ENCODE measurements around the gene EPHA1. TPM values are rescaled to one million over a fixed set of nuclear protein-coding genes. Genes with fewer than 3 reads are reported as not detected.

The EPHA1 gene
- total RNA-seq, 1 donor from 2014 or later: 4.7 TPM

DNA sequence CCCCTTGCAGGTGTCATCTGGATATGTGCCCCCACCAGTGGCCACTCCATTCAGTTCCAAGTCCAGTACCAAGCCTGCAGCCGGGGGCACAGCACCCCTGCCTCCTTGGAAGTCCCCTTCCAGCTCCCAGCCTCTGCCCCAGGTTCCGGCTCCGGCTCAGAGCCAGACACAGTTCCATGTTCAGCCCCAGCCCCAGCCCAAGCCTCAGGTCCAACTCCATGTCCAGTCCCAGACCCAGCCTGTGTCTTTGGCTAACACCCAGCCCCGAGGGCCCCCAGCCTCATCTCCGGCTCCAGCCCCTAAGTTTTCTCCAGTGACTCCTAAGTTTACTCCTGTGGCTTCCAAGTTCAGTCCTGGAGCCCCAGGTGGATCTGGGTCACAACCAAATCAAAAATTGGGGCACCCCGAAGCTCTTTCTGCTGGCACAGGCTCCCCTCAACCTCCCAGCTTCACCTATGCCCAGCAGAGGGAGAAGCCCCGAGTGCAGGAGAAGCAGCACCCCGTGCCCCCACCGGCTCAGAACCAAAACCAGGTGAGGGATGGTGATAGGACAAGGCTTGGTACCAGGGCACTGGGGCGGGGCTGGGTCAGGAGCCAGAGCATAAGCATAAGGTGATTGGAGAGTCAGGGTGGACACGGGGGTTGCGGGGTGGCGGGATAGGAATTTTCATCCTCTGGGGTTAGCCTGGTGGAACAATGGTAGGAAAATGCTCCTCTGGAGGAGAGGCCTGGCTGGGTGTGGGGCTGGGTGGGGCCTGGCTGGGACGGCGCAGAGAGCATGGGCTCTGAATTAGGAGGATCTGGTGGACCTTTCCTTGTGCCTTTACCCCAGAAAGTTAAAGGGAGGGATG, 25.6 kb downstream of the EPHA1 start:
- Mint-ChIP-seq H3K4me1 (ENCODE audit: low read depth, unreplicated experiment) (peaks cover 17% of the 10 kb centered on the region), H3K9me3 (ENCODE audit: unreplicated experiment) (peaks cover 5% of the 10 kb centered on the region), H3K36me3 (ENCODE audit: unreplicated experiment) (no peaks in the 10 kb centered on the region), H3K4me3 (ENCODE audit: unreplicated experiment) (peak overlapping the region; percentile 79), H3K27me3 (ENCODE audit: unreplicated experiment) (peaks cover 7% of the 10 kb centered on the region), H3K27ac (ENCODE audit: unreplicated experiment) (no peak overlapping the region)
- TF ChIP-seq, protein P1, sequence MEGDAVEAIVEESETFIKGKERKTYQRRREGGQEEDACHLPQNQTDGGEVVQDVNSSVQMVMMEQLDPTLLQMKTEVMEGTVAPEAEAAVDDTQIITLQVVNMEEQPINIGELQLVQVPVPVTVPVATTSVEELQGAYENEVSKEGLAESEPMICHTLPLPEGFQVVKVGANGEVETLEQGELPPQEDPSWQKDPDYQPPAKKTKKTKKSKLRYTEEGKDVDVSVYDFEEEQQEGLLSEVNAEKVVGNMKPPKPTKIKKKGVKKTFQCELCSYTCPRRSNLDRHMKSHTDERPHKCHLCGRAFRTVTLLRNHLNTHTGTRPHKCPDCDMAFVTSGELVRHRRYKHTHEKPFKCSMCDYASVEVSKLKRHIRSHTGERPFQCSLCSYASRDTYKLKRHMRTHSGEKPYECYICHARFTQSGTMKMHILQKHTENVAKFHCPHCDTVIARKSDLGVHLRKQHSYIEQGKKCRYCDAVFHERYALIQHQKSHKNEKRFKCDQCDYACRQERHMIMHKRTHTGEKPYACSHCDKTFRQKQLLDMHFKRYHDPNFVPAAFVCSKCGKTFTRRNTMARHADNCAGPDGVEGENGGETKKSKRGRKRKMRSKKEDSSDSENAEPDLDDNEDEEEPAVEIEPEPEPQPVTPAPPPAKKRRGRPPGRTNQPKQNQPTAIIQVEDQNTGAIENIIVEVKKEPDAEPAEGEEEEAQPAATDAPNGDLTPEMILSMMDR (IDR thresholded peaks at IDR 0.05; ENCODE audit: partially characterized antibody, unreplicated experiment): no peak
- DNase-seq: no peak

DNA sequence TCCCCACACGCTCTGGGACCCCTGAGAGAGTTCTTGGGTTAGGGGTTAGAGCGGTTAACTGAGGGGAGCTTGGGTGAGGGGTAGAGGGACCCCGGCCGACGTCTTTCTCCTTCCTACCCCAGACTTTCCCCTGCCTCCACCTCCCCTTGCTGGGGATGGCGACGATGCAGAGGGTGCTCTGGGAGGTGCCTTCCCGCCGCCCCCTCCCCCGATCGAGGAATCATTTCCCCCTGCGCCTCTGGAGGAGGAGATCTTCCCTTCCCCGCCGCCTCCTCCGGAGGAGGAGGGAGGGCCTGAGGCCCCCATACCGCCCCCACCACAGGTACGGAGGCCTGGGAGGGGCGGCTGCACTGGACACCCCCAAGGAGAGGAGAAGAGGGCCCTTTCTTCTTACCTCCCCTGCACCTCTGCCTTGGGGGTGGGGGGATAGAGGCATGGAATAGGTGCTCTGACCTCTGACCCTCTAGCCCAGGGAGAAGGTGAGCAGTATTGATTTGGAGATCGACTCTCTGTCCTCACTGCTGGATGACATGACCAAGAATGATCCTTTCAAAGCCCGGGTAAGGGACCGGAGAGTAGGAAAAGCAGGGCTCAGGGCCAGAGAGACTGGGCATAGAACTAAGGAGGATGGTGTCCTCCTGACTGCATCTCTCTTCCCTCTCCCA, 26.4 kb downstream of the EPHA1 start:
- TF ChIP-seq, protein P1 (IDR thresholded peaks at IDR 0.05; ENCODE audit: partially characterized antibody, unreplicated experiment): no peak
- peak overlapping the region; percentile 79 for H3K4me3 Mint-ChIP-seq (ENCODE audit: unreplicated experiment)
- peaks cover 5% of the 10 kb centered on the region for H3K9me3 Mint-ChIP-seq (ENCODE audit: unreplicated experiment)
- H3K27ac Mint-ChIP-seq (ENCODE audit: unreplicated experiment): no peak overlapping the region
- peaks cover 13% of the 10 kb centered on the region for H3K4me1 Mint-ChIP-seq (ENCODE audit: low read depth, unreplicated experiment)
- peaks cover 4% of the 10 kb centered on the region for H3K27me3 Mint-ChIP-seq (ENCODE audit: unreplicated experiment)
- no peak for DNase-seq
- no peaks in the 10 kb centered on the region for H3K36me3 Mint-ChIP-seq (ENCODE audit: unreplicated experiment)

DNA sequence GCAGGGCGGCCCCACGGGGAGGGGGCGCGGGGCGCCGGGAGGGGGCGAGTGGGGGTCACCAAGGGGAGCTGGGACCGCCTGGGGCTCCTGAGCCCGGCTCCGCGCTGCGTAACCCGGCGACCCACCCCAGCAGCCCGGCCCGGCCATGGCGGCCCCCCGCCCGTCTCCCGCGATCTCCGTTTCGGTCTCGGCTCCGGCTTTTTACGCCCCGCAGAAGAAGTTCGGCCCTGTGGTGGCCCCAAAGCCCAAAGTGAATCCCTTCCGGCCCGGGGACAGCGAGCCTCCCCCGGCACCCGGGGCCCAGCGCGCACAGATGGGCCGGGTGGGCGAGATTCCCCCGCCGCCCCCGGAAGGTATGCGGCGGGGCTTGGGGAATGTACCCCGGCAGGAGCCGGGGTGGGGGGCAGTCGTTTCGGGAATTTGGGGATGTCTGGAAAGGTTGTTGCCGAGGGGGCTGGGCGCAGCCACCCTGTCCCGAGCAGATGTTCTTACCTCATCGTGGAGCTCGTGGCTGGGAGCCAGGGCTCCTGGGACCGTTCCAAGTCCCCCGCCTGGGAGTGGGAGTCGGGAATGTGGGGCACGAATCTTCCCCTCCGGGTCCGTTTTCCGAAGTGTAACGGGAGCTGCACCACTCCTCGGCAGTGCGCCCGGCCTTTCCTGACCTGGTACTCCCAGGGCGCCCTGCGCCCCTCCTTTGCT, 27.1 kb downstream of the EPHA1 start:
- Mint-ChIP-seq H3K4me3 (ENCODE audit: unreplicated experiment) (peak overlapping the region; percentile 73), H3K9me3 (ENCODE audit: unreplicated experiment) (peaks cover 5% of the 10 kb centered on the region), H3K27me3 (ENCODE audit: unreplicated experiment) (peaks cover 4% of the 10 kb centered on the region), H3K36me3 (ENCODE audit: unreplicated experiment) (no peaks in the 10 kb centered on the region), H3K4me1 (ENCODE audit: low read depth, unreplicated experiment) (peaks cover 14% of the 10 kb centered on the region), H3K27ac (ENCODE audit: unreplicated experiment) (no peak overlapping the region)
- no peak for DNase-seq
- TF ChIP-seq, protein P1 (IDR thresholded peaks at IDR 0.05; ENCODE audit: partially characterized antibody, unreplicated experiment): no peak

DNA sequence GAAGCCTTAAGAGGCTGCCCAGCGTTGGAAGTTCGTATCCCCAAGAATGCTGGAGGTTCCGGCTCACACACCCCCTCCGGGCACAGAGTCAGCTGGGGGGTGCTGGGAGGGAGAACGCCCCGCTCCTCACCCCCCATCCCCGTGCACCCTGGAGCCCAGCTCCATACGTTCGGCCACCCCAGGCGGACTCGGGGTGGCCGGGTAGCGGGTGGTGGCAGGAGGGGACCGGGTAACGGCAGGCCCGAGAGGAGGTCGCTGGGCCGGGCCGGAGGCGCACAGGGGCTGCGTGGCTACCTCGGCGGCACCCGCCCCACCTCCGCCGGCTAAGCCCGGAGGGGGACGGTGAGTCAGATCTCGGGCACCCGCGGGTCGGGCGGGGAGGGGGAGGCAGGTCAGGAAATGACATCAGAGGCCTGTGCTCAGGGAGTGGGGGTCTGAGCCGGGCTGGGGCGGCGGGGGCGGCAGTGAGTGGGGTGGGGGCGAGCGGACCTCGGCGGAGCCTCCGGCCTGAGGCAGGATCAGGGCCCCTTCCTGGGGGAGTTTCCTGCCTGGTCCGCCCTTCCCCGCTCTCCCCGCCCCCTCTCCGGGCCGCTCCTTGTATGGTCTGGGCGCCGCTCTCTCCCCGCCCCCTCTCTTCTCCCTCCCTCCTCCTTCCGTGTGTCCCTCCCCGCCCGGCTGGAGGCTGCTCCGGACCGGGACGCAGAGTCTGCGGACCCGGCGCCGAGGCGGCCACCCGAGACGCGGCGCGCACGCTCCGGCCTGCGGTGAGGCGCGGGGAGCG, 27.8 kb downstream of the EPHA1 start, which contains the start of gene ZYX:
ZYX (plus strand) TSS at position 700 of the 781 bp plus-strand sequence. CDS start 227 bp downstream, outside the sequence.
- Mint-ChIP-seq H3K27me3 (ENCODE audit: unreplicated experiment) (peaks cover 4% of the 10 kb centered on the region), H3K4me1 (ENCODE audit: low read depth, unreplicated experiment) (peaks cover 16% of the 10 kb centered on the region), H3K4me3 (ENCODE audit: unreplicated experiment) (peak within 1 kb of the TSS; percentile 88), H3K27ac (ENCODE audit: unreplicated experiment) (peak within 1 kb of the TSS; percentile 75), H3K36me3 (ENCODE audit: unreplicated experiment) (no peaks in the 10 kb centered on the region), H3K9me3 (ENCODE audit: unreplicated experiment) (peaks cover 10% of the 10 kb centered on the region)
- TF ChIP-seq, protein P1 (IDR thresholded peaks at IDR 0.05; ENCODE audit: partially characterized antibody, unreplicated experiment): no peak
- DNase-seq: peak; percentile 95

Measured in glutamatergic neuron (in vitro differentiated cells).